ENCODE data around the gene HIGD1B.

DNA sequence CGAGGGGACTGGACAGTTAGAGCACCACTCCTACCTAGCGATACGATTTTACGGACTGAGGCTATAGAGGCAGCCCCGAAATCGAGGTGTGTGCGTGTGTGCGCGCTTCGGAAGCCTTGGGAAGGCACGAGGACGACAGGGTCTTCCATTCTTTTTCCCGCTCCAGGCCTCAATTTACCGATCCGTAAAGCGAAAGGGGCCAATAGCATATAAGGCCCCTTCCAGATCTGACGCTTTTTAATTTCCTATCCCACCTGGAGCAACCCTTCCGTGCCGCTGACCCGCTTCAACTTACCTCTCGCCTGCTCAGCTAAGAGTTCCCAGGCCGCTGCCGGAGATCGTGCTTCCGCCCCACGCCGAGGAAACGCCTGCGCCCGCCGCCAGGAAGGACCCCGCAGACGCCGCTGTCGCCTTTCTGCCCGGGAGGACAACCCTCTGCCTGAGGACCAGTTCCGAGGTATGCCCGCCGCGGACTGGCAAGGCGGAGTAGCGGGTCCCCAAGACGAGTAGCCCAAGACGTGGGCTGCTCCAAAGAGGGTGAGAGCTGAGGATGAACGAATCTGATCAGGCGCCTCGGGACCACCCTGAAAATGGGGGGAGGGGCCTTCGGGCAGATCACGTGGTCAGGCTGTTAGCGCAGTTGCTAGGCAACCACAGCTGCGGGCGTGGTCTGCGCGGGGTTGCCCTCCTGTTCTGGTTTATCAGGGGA, 51.5 kb downstream of the HIGD1B start, which contains the start of gene EFTUD2:
- TF ChIP-seq EZH2 (IDR thresholded peaks at IDR 0.05): no peak
- peak; percentile 92 for TF ChIP-seq POLR2AphosphoS5 (IDR thresholded peaks at IDR 0.05; ENCODE audit: borderline replicate concordance, low read depth, low read length)
